Mammary epithelial cell (primary cell): ENCODE results near the gene RSRC1.

Source experiments
- EZH2 ChIP-seq: IDR thresholded peaks from 2 replicates; pipeline ENCODE4 v1.6.1; 2012; ENCODE audit warnings: low read length, inconsistent platforms, borderline replicate concordance
- TF ChIP-seq, protein P1 (sequence below), 2 donors: IDR thresholded peaks in 1 of 2; conservative IDR thresholded peaks in 1 of 2; 2 replicates each; pipeline ENCODE4 v1.5.1; 2011 to 2012; ENCODE audit warnings: inconsistent platforms in 2 of 2, low read length in 2 of 2, mild to moderate bottlenecking in 2 of 2, control low read depth in 1 of 2, low read depth in 1 of 2; ENCODE audit not compliant: insufficient read depth in 1 of 2; ENCODE audit errors: extremely low read depth in 1 of 2

- TF ChIP-seq, protein P1, sequence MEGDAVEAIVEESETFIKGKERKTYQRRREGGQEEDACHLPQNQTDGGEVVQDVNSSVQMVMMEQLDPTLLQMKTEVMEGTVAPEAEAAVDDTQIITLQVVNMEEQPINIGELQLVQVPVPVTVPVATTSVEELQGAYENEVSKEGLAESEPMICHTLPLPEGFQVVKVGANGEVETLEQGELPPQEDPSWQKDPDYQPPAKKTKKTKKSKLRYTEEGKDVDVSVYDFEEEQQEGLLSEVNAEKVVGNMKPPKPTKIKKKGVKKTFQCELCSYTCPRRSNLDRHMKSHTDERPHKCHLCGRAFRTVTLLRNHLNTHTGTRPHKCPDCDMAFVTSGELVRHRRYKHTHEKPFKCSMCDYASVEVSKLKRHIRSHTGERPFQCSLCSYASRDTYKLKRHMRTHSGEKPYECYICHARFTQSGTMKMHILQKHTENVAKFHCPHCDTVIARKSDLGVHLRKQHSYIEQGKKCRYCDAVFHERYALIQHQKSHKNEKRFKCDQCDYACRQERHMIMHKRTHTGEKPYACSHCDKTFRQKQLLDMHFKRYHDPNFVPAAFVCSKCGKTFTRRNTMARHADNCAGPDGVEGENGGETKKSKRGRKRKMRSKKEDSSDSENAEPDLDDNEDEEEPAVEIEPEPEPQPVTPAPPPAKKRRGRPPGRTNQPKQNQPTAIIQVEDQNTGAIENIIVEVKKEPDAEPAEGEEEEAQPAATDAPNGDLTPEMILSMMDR (conservative IDR thresholded peaks at IDR 0.05 in 1 of 2, IDR thresholded peaks at IDR 0.05 in 1 of 2; ENCODE audit: extremely low read depth in 1 of 2, insufficient read depth in 1 of 2, low read depth in 1 of 2, low read length in 2 of 2) = no peak
- no peak for TF ChIP-seq EZH2
Observed at GRCh38 chr3:158559504-158559903, 449.6 kb downstream of the RSRC1 start.
